NB4 (cell line): ENCODE measurements around the gene INVS.

Source experiments
- DNase-seq: peaks from one replicate; pipeline ENCODE4 v3.0.0; 2010; ENCODE audit warnings: low read depth
- H3K4me3 ChIP-seq: one replicate; pipeline ENCODE4 v1.5.1; 2011; ENCODE audit warnings: mild to moderate bottlenecking, low read depth, low read length, moderate library complexity
- CTCF ChIP-seq: IDR thresholded peaks from one replicate; pipeline ENCODE4 v1.5.1; 2012; ENCODE audit warnings: low read depth, low read length
- MYC ChIP-seq: IDR thresholded peaks from 2 replicates; pipeline ENCODE4 v1.6.1; 2011; ENCODE audit warnings: low read depth, low read length
- POLR2A ChIP-seq: IDR thresholded peaks from 2 replicates; pipeline ENCODE4 v1.6.1; 2011; ENCODE audit warnings: mild to moderate bottlenecking; ENCODE audit not compliant: insufficient read length; ENCODE audit errors: extremely low read depth
- TF ChIP-seq, protein P1 (sequence below): IDR thresholded peaks from 2 replicates; pipeline ENCODE4 v1.6.1; 2011; ENCODE audit warnings: low read depth, low read length

INVS gene

DNA sequence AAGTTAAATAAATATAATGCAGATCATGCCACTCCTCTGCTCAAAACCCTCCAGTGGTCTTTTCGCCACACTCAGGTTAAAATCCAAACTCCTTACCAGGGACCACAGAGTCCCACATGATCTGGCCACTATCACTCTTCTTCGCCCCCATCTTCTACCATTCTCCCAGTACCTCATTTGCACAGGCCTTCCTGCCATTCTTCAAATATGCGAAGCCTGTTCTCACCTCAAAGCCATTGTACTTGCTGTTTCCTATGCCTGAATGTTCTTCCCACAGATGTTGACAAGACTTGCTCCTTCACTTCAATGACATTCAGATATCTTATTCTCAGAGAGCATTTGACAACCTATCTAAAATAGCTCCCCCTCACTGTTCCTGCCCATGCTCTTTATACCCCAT is 242.8 kb downstream of the INVS start:
- TF ChIP-seq POLR2A: no peak
- no peak for TF ChIP-seq CTCF
- TF ChIP-seq, protein P1, sequence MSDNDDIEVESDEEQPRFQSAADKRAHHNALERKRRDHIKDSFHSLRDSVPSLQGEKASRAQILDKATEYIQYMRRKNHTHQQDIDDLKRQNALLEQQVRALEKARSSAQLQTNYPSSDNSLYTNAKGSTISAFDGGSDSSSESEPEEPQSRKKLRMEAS: no peak
- no peak for TF ChIP-seq MYC
- H3K4me3 ChIP-seq: no peak overlapping the region
- DNase-seq: no peak

- H3K4me3 ChIP-seq: peak overlapping the region; percentile 25
- TF ChIP-seq, protein P1: no peak
- no peak for TF ChIP-seq CTCF
- DNase-seq: no peak
These were observed 247.8 kb downstream of the INVS start for GRCh38 chr9:100346836-100347235.

DNA sequence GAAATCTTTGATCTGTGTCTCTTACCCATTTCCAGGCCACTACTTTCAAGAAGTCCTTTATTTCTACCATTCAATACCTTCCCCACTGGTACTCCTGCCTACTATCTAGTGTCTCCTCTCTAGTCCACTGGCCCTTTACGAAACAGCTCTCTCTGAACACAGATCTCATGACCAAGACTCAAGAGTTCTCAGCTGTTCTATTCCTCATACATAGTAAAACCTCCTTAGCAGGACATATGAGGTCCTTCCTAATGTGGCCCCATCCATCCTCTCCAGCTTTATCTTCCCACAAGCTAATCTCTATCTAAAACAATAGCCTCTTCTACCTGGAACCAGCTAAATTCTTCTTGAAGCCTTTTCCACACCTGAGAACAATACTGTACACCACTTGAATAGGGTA is 251.1 kb downstream of the INVS start:
- peak; percentile 30 for DNase-seq
- H3K4me3 ChIP-seq: peak overlapping the region; percentile 97

More for the DNA sequence above, 251.1 kb downstream of the INVS start:
- TF ChIP-seq, protein P1: no peak
- no peak for TF ChIP-seq CTCF
